NCI-H2171 (cell line): Measurements from ENCODE around the gene ARPC1A.
"Not testable (repeated sequence)": the region's sequence is repeated elsewhere in the genome, so short reads cannot be mapped to it uniquely, and the experiment has no call there.

Experiments
- DNase-seq: peaks from one replicate; lab custom pipeline; 2025; lab: John Stamatoyannopoulos, UW

The ARPC1A gene

DNA sequence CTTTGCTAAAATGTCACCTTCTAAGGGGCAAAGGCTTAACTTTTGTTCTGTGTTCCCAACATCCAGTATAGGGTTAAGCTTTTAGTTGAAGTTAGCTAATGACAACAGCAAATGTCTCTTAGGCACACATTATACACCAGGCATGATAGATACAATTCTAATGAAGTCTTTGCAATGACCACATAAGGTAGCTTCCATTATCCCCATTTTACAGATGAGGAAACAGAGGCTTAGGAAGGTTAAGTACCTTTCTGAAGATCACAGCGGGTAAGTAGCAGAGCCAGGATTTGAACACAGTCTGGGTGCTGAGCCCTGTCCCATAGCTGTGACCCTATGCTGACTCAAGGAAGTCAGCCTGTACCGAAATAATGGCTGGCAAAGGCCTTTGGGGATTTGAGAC is 84.9 kb downstream of the ARPC1A start:
- DNase-seq: no peak

DNA sequence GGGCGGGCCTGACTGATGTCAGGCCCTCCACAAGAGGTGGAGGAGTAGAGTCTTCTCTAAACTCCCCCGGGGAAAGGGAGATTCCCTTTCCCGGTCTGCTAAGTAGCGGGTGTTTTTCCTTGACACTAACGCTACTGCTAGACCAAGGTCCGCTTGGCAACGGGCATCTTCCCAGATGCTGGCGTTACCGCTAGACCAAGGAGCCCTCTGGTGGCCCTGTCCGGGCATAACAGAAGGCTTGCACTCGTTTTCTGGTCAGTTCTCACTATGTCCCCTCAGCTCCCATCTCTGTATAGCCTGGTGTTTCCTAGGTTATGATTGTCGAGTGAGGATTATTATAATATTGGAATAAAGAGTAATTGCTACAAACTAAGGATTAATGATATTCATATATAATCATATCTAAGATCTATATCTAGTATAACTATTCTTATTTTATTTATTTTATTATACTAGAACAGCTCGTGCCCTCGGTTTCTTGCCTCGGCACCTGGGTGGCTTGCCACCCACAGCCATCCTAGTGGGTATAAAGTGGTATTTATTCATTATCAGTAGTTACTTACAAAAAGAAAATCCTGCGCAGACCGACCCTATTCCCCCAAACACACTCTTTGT is 89.9 kb downstream of the ARPC1A start:
- not testable (repeated sequence) for DNase-seq
